Skeletal muscle tissue (tissue), 4 donors: ENCODE data around the gene CISD3. TPM values are rescaled to one million over a fixed set of nuclear protein-coding genes. Genes with fewer than 3 reads are reported as not detected.

ENCODE experiments used
- H3K27ac ChIP-seq: one replicate; pipeline ENCODE4 v1.7.0; 2013; ENCODE audit warnings: mild to moderate bottlenecking, low read depth, low read length, inconsistent platforms
- H3K27me3 ChIP-seq, 3 donors: one replicate each; pipeline ENCODE4 v1.7.0; 2013; ENCODE audit warnings: low read length in 3 of 3; ENCODE audit not compliant: control insufficient read depth in 3 of 3, insufficient read depth in 3 of 3
- H3K36me3 ChIP-seq, 3 donors: one replicate each; pipeline ENCODE4 v1.7.0; 2013; ENCODE audit warnings: low read length in 3 of 3; ENCODE audit not compliant: control insufficient read depth in 3 of 3, insufficient read depth in 3 of 3
- H3K4me1 ChIP-seq, 3 donors: one replicate each; pipeline ENCODE4 v1.7.0; 2013; ENCODE audit warnings: low read length in 3 of 3, mild to moderate bottlenecking in 3 of 3; ENCODE audit not compliant: control insufficient read depth in 3 of 3, insufficient read depth in 3 of 3
- H3K4me3 ChIP-seq, 3 donors: one replicate each; pipeline ENCODE4 v1.7.0; 2013; ENCODE audit warnings: low read length in 3 of 3
- H3K9ac ChIP-seq, 3 donors: one replicate each; pipeline ENCODE4 v1.7.0; 2013; ENCODE audit warnings: low read length in 3 of 3, mild to moderate bottlenecking in 3 of 3, moderate library complexity in 2 of 3, low read depth in 1 of 3
- H3K9me3 ChIP-seq, 3 donors: one replicate each; pipeline ENCODE4 v1.7.0; 2013; ENCODE audit warnings: low read length in 3 of 3; ENCODE audit not compliant: control insufficient read depth in 3 of 3
- total RNA-seq: library from RNA; depleted of rRNA; stranded (reverse); fragments of >200 nt; gene quantifications from one replicate; pipeline ENCODE4 v1.2.3, GENCODE V29; 2014
- donor health status: Osteomylitis.

The CISD3 gene
- total RNA-seq, 1 donor from 2014 or later, result 3.1 TPM

- Histone ChIP-seq H3K27ac (no peak overlapping the region), H3K9ac (no peak overlapping the region), H3K27me3 (peaks cover 0 to 5% (median 0%) of the 10 kb centered on the region in 3 donors), H3K36me3 (peaks cover 13 to 26% (median 25%) of the 10 kb centered on the region in 3 donors), H3K4me1 (peaks cover 24 to 50% (median 35%) of the 10 kb centered on the region in 3 donors), H3K9me3 (no peaks in the 10 kb centered on the region), H3K4me3 (no peak overlapping the region)
Observed at GRCh38 chr17:38733282-38733981, 3.3 kb downstream of the CISD3 start.

- Histone ChIP-seq H3K4me3 (no peak overlapping the region), H3K9me3 (no peaks in the 10 kb centered on the region), H3K27ac (no peak overlapping the region), H3K27me3 (peaks cover under 1 to 12% (median 7%) of the 10 kb centered on the region in 3 donors), H3K9ac (peak overlapping the region in 1 of 3 donors; percentile 8), H3K36me3 (peaks cover 13 to 30% (median 29%) of the 10 kb centered on the region in 3 donors), H3K4me1 (peaks cover 24 to 41% (median 35%) of the 10 kb centered on the region in 3 donors)
Observed at GRCh38 chr17:38733982-38734973, 4.1 kb downstream of the CISD3 start.

- Histone ChIP-seq H3K36me3 (peaks cover 13 to 34% (median 33%) of the 10 kb centered on the region in 3 donors), H3K27me3 (peaks cover 8 to 19% (median 9%) of the 10 kb centered on the region in 3 donors), H3K4me1 (peaks cover 24 to 35% (median 35%) of the 10 kb centered on the region in 3 donors), H3K9ac (peak overlapping the region in 1 of 3 donors; percentile 54), H3K27ac (no peak overlapping the region), H3K9me3 (no peaks in the 10 kb centered on the region), H3K4me3 (peak overlapping the region in 1 of 3 donors; percentile 6)
Observed at GRCh38 chr17:38735161-38735997, 5.2 kb downstream of the CISD3 start.

- Histone ChIP-seq H3K36me3 (peaks cover 12 to 27% (median 26%) of the 10 kb centered on the region in 3 donors), H3K27me3 (peaks cover 8 to 19% (median 9%) of the 10 kb centered on the region in 3 donors), H3K4me3 (no peak overlapping the region), H3K27ac (no peak overlapping the region), H3K9me3 (no peaks in the 10 kb centered on the region), H3K4me1 (peaks cover 27 to 33% (median 31%) of the 10 kb centered on the region in 3 donors), H3K9ac (no peak overlapping the region)
Observed at GRCh38 chr17:38738007-38738662, 8.0 kb downstream of the CISD3 start.

- Histone ChIP-seq H3K9ac (no peak overlapping the region), H3K36me3 (peaks cover 6 to 23% (median 21%) of the 10 kb centered on the region in 3 donors), H3K27ac (no peak overlapping the region), H3K4me3 (no peak overlapping the region), H3K9me3 (no peaks in the 10 kb centered on the region), H3K4me1 (peaks cover 27 to 37% (median 31%) of the 10 kb centered on the region in 3 donors), H3K27me3 (peaks cover 8 to 19% (median 9%) of the 10 kb centered on the region in 3 donors)
Observed at GRCh38 chr17:38738686-38739085, 8.5 kb downstream of the CISD3 start.

- Histone ChIP-seq H3K4me3 (no peak overlapping the region), H3K27me3 (peaks cover 8 to 19% (median 9%) of the 10 kb centered on the region in 3 donors), H3K36me3 (peaks cover under 1 to 18% (median 16%) of the 10 kb centered on the region in 3 donors), H3K9ac (no peak overlapping the region), H3K4me1 (peaks cover 27 to 37% (median 31%) of the 10 kb centered on the region in 3 donors), H3K9me3 (no peaks in the 10 kb centered on the region), H3K27ac (no peak overlapping the region)
Observed at GRCh38 chr17:38739305-38739704, 9.2 kb downstream of the CISD3 start.

GRCh38 chr17:38740044-38740443 lies 9.9 kb downstream of the CISD3 start:
- no peak overlapping the region for H3K9ac ChIP-seq
- no peak overlapping the region for H3K4me3 ChIP-seq
- peaks cover 27 to 36% (median 31%) of the 10 kb centered on the region in 3 donors for H3K4me1 ChIP-seq
- no peak overlapping the region for H3K27ac ChIP-seq
- peaks cover 0 to 18% (median 16%) of the 10 kb centered on the region in 3 donors for H3K36me3 ChIP-seq
- peaks cover 8 to 19% (median 11%) of the 10 kb centered on the region in 3 donors for H3K27me3 ChIP-seq
- H3K9me3 ChIP-seq, result no peaks in the 10 kb centered on the region

GRCh38 chr17:38740806-38741205 lies 10.7 kb downstream of the CISD3 start:
- Histone ChIP-seq H3K9ac (no peak overlapping the region), H3K27ac (no peak overlapping the region), H3K4me3 (no peak overlapping the region), H3K4me1 (peaks cover 19 to 30% (median 26%) of the 10 kb centered on the region in 3 donors), H3K36me3 (peaks cover 0 to 14% (median 14%) of the 10 kb centered on the region in 3 donors), H3K9me3 (no peaks in the 10 kb centered on the region), H3K27me3 (peaks cover 12 to 19% (median 12%) of the 10 kb centered on the region in 3 donors)
